CD1c-positive myeloid dendritic cell (primary cell): ENCODE data around the gene SECTM1.
A peak's percentile ranks its signal among the peaks of the same experiment; 100 is the strongest.
"Not testable (repeated sequence)": the region's sequence is repeated elsewhere in the genome, so short reads cannot be mapped to it uniquely, and the experiment has no call there.

Experiments
- DNase-seq: peaks from one replicate; pipeline ENCODE4 v3.0.0-alpha.2; 2016; ENCODE audit errors: extremely low spot score

SECTM1 gene

GRCh38 chr17:82347994-82348393 is 14.4 kb upstream of the SECTM1 start:
- DNase-seq, result not testable (repeated sequence)

GRCh38 chr17:82346342-82347300 is 13.1 kb upstream of the SECTM1 start:
- peak; percentile 28 for DNase-seq

- no peak for DNase-seq
Observed at GRCh38 chr17:82345151-82345976, 11.8 kb upstream of the SECTM1 start.

- no peak for DNase-seq
Observed at GRCh38 chr17:82344175-82344907, 10.8 kb upstream of the SECTM1 start.

- DNase-seq, result no peak
Observed at GRCh38 chr17:82343560-82343959, 10.0 kb upstream of the SECTM1 start.

GRCh38 chr17:82342361-82343079 is 9.0 kb upstream of the SECTM1 start:
- no peak for DNase-seq

- DNase-seq, result no peak
Observed at GRCh38 chr17:82339634-82340580, 6.3 kb upstream of the SECTM1 start.

GRCh38 chr17:82338858-82339633 is 5.5 kb upstream of the SECTM1 start:
- DNase-seq, result no peak

GRCh38 chr17:82334622-82335394 is 1.2 kb upstream of the SECTM1 start:
- DNase-seq, result peak; percentile 38

- DNase-seq, result no peak
Observed at GRCh38 chr17:82334204-82334621, 647 bp upstream of the SECTM1 start.

- DNase-seq, result peak; percentile 87
Observed at GRCh38 chr17:82332669-82333278, 792 bp downstream of the SECTM1 start.

GRCh38 chr17:82331345-82331939 is 2.1 kb downstream of the SECTM1 start:
- DNase-seq, result no peak

- DNase-seq, result no peak
Observed at GRCh38 chr17:82330322-82331239, 3.0 kb downstream of the SECTM1 start.

- no peak for DNase-seq
Observed at GRCh38 chr17:82329683-82330321, 3.8 kb downstream of the SECTM1 start.

GRCh38 chr17:82328994-82329507 is 4.5 kb downstream of the SECTM1 start:
- DNase-seq, result no peak
